Measurements from ENCODE around the gene S100A5. TPM values are rescaled to one million over a fixed set of nuclear protein-coding genes. Genes with fewer than 3 reads are reported as not detected.

S100A5 gene
- total RNA-seq, 1 experiment from 2014 or later, result not detected

DNA sequence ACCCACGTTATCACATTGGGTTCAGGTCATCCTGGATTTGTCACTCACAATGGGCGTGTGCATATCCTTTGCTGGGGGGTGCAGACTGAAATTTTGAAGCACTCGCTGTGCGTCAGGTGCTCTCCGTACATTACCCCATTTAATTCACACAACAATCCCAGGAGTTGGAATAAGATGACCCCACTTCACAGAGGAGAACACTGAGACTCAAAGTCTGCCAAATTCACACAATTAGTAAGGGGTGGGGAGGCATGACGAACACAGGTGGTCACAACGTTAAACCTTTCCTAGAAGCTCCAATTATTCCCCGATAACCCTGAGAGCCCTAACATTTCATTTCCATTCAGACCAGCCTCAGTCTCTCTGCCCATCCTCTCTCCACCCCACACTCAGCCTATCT, 28.7 kb upstream of the S100A5 start:
- H3K4me3 Mint-ChIP-seq (ENCODE audit: unreplicated experiment), result no peak overlapping the region
- DNase-seq (ENCODE audit: unreplicated experiment), result no peak
- CTCF ChIA-PET, result interaction anchor here (0.6 to 7.5 kb wide), 14 partner anchors 9 to 327 kb away, joined by 3 to 379 read pairs (median 10); partner anchors contain the start of genes ILF2, S100A14, S100A16 and S100A5
- no peaks in the 10 kb centered on the region for H3K36me3 Mint-ChIP-seq (ENCODE audit: insufficient read depth, unreplicated experiment)
- TF ChIP-seq, protein P1, sequence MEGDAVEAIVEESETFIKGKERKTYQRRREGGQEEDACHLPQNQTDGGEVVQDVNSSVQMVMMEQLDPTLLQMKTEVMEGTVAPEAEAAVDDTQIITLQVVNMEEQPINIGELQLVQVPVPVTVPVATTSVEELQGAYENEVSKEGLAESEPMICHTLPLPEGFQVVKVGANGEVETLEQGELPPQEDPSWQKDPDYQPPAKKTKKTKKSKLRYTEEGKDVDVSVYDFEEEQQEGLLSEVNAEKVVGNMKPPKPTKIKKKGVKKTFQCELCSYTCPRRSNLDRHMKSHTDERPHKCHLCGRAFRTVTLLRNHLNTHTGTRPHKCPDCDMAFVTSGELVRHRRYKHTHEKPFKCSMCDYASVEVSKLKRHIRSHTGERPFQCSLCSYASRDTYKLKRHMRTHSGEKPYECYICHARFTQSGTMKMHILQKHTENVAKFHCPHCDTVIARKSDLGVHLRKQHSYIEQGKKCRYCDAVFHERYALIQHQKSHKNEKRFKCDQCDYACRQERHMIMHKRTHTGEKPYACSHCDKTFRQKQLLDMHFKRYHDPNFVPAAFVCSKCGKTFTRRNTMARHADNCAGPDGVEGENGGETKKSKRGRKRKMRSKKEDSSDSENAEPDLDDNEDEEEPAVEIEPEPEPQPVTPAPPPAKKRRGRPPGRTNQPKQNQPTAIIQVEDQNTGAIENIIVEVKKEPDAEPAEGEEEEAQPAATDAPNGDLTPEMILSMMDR (IDR thresholded peaks at IDR 0.05; ENCODE audit: unreplicated experiment), result no peak
- POLR2A ChIA-PET, result interaction anchor here (1.2 to 7.1 kb wide), 11 partner anchors 8 to 65 kb away, joined by 3 to 476 read pairs (median 41); partner anchors contain the start of genes CHTOP, S100A1, S100A13 and S100A14
- H3K27me3 Mint-ChIP-seq (ENCODE audit: insufficient read depth, unreplicated experiment), result no peaks in the 10 kb centered on the region
- BruUV-seq (replicated peaks), result no TSS peak
- H3K4me1 Mint-ChIP-seq (ENCODE audit: insufficient read depth, unreplicated experiment), result peaks cover 52% of the 10 kb centered on the region
- H3K9me3 Mint-ChIP-seq (ENCODE audit: unreplicated experiment), result no peaks in the 10 kb centered on the region
- no peak overlapping the region for H3K27ac Mint-ChIP-seq (ENCODE audit: low read depth, unreplicated experiment)
- intact Hi-C loops (cut with micrococcal nuclease), result no loop called here

DNA sequence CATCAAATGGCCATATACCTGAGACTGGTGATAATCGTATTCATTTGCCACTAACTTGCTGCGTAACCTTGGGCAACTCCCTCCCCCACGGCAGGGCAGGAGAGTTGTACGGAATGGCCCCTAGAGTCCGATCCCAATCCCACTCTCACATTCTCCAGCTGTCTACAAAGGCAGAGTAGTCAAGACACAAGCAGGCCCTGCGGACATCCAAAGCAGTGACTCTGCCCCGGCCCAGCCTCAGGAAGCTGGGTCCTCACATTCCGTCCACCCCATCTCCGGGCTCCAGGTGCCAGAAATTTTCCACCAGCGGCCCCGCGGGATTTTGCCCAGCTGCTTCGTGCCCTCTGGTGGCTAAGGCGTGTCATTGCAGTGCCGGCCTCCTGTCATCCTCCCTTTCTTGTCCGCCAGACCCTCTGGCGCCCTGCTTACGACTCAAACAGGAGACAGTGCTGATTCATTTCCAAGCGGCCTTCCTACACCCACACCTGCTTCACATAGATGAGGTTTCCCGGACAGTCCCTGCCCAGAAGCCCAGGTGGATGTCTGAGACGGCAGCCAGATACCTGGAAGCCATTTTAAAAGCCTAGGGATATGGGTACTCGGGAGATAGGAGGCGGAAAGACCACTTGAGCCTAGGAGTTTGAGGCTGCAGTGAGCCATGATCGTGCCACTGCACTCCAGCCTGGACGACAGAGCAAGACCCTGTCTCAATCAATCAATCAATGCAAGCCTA, 27.8 kb upstream of the S100A5 start:
- intact Hi-C loops (cut with micrococcal nuclease), result loop anchor here (1.0 kb wide), 5 partner anchors 35 to 216 kb away; partner anchors contain the start of gene SNAPIN
- H3K4me1 Mint-ChIP-seq (ENCODE audit: insufficient read depth, unreplicated experiment), result peaks cover 57% of the 10 kb centered on the region
- DNase-seq (ENCODE audit: unreplicated experiment), result peak; percentile 98
- no TSS peak for BruUV-seq (replicated peaks)
- H3K4me3 Mint-ChIP-seq (ENCODE audit: unreplicated experiment), result peak overlapping the region; percentile 42
- H3K27ac Mint-ChIP-seq (ENCODE audit: low read depth, unreplicated experiment), result peak overlapping the region; percentile 92
- TF ChIP-seq, protein P1 (IDR thresholded peaks at IDR 0.05; ENCODE audit: unreplicated experiment), result peak; percentile 100
- ChIA-PET POLR2A (interaction anchor here (0.5 to 7.1 kb wide), 29 partner anchors 9 to 1581 kb away, joined by 3 to 476 read pairs (median 7); partner anchors contain the start of genes CHTOP, GATAD2B, S100A1 and S100A12), CTCF (interaction anchor here (0.6 to 7.5 kb wide), 38 partner anchors 8 to 219 kb away, joined by 3 to 379 read pairs (median 4); partner anchors contain the start of genes CHTOP, S100A1, S100A13 and S100A14)
- H3K36me3 Mint-ChIP-seq (ENCODE audit: insufficient read depth, unreplicated experiment), result peaks cover 7% of the 10 kb centered on the region
- no peaks in the 10 kb centered on the region for H3K9me3 Mint-ChIP-seq (ENCODE audit: unreplicated experiment)
- H3K27me3 Mint-ChIP-seq (ENCODE audit: insufficient read depth, unreplicated experiment), result no peaks in the 10 kb centered on the region

DNA sequence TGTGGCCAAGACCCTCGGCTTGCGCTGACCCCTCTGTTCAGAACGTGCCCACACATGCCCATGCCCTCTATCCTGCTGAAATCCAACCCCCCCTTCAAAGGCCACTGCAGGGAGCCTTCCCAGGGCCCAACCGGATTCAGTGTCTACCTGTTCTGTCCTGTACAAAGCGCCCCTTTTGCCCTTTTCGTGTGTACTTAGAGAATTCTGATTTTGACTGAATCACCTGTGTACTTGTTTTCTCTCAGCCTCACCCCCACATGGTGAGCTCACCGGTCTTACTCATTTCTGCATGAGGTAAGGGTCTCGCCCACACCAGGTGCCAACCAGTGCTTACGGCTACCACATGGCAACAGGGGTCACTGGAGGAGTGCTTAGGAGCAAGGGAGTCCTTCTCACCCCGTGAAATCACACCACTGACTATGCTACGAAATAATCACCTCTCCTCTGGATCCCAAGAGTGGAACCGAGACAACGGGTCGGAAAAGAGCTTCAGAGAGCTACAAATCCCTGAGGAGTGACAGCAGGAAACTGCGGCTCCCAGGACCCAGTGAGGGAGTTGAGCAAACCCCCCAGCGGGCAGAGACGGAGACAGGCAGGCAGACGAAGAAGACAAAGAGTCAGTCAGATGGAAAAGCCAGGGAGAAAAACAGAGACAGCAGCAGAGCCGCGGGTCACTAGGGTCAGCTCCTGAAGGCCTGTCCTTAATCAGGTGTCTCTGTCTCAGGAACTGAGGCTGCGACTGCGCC, 27.1 kb upstream of the S100A5 start:
- H3K4me1 Mint-ChIP-seq (ENCODE audit: insufficient read depth, unreplicated experiment), result peaks cover 58% of the 10 kb centered on the region
- BruUV-seq (replicated peaks), result TSS peak; percentile 61
- POLR2A ChIA-PET, result interaction anchor here (0.5 to 7.1 kb wide), 30 partner anchors 8 to 1580 kb away, joined by 3 to 476 read pairs (median 6); partner anchors contain the start of genes CHTOP, GATAD2B, S100A1 and S100A12

More for the DNA sequence above, 27.1 kb upstream of the S100A5 start:
- TF ChIP-seq, protein P1 (IDR thresholded peaks at IDR 0.05; ENCODE audit: unreplicated experiment), result no peak
- Mint-ChIP-seq H3K27me3 (ENCODE audit: insufficient read depth, unreplicated experiment) (no peaks in the 10 kb centered on the region), H3K9me3 (ENCODE audit: unreplicated experiment) (no peaks in the 10 kb centered on the region), H3K4me3 (ENCODE audit: unreplicated experiment) (peak overlapping the region; percentile 42), H3K27ac (ENCODE audit: low read depth, unreplicated experiment) (peak overlapping the region; percentile 92), H3K36me3 (ENCODE audit: insufficient read depth, unreplicated experiment) (peaks cover 15% of the 10 kb centered on the region)
- peak; percentile 95 for DNase-seq (ENCODE audit: unreplicated experiment)
- CTCF ChIA-PET, result interaction anchor here (0.6 to 7.5 kb wide), 40 partner anchors 8 to 218 kb away, joined by 3 to 379 read pairs (median 4); partner anchors contain the start of genes CHTOP, S100A1, S100A13 and S100A14
- intact Hi-C loops (cut with micrococcal nuclease), result loop anchor here (1.0 kb wide), 5 partner anchors 34 to 215 kb away; partner anchors contain the start of gene SNAPIN

Measured in MCF 10A (cell line).